GM23338 (cell line): ENCODE measurements around the gene LRRC2. TPM values are rescaled to one million over a fixed set of nuclear protein-coding genes. Genes with fewer than 3 reads are reported as not detected.

Experiments used
- ATAC-seq: fragments of 200-7000 bp; cut with Tn5 transposase; 3 replicates; pipeline ENCODE4 v1.9.1; 2020
- DNase-seq: peaks from one replicate; pipeline ENCODE4 v3.0.0-alpha.2; 2015; ENCODE audit warnings: low spot score
- H2AFZ ChIP-seq: fragments of 200-600 bp; sonication (generic); 2 replicates; pipeline ENCODE4 v1.8.0; 2016; ENCODE audit warnings: antibody characterized with exemption, mild to moderate bottlenecking, moderate library complexity
- H3F3A ChIP-seq: fragments of 200-600 bp; sonication (generic); replicated peaks from 2 replicates; pipeline ENCODE4 v1.8.0; 2017; ENCODE audit warnings: antibody characterized with exemption, mixed run types, low read depth
- H3K27ac ChIP-seq: fragments of 200-600 bp; sonication (generic); 2 replicates; pipeline ENCODE4 v1.6.1; 2016; ENCODE audit warnings: low read depth
- H3K27me3 ChIP-seq: fragments of 200-600 bp; sonication (generic); 2 replicates; pipeline ENCODE4 v1.8.0; 2016; ENCODE audit warnings: mild to moderate bottlenecking, mixed run types, moderate library complexity; ENCODE audit not compliant: insufficient read depth
- H3K36me3 ChIP-seq: fragments of 200-600 bp; sonication (generic); 2 replicates; pipeline ENCODE4 v1.8.0; 2016; ENCODE audit warnings: mild to moderate bottlenecking; ENCODE audit not compliant: insufficient read depth
- H3K4me1 ChIP-seq: fragments of 200-600 bp; sonication (generic); 2 replicates; pipeline ENCODE4 v1.8.0; 2016; ENCODE audit warnings: mild to moderate bottlenecking, moderate library complexity; ENCODE audit not compliant: insufficient read depth
- H3K4me2 ChIP-seq: fragments of 200-600 bp; sonication (generic); 2 replicates; pipeline ENCODE4 v1.7.1; 2017; ENCODE audit warnings: mixed run types
- H3K4me3 ChIP-seq: fragments of 200-600 bp; sonication (generic); 2 replicates; pipeline ENCODE4 v1.6.1; 2016; ENCODE audit warnings: mixed run types
- H3K79me2 ChIP-seq: fragments of 200-600 bp; sonication (generic); replicated peaks from 2 replicates; pipeline ENCODE4 v1.8.0; 2017; ENCODE audit warnings: mild to moderate bottlenecking; ENCODE audit not compliant: insufficient read depth
- H3K9me2 ChIP-seq: fragments of 200-600 bp; sonication (generic); 2 replicates; pipeline ENCODE4 v1.8.0; 2017; ENCODE audit not compliant: insufficient read depth
- H4K20me1 ChIP-seq: fragments of 200-600 bp; sonication (generic); replicated peaks from 2 replicates; pipeline ENCODE4 v1.8.0; 2017; ENCODE audit warnings: mild to moderate bottlenecking; ENCODE audit not compliant: insufficient read depth
- H3K27ac Mint-ChIP-seq: 2 replicates; pipeline ENCODE4 v1.8.0; 2020; ENCODE audit warnings: inconsistent platforms, mild to moderate bottlenecking, moderate library complexity, mixed read lengths
- H3K27me3 Mint-ChIP-seq: 3 replicates; pipeline ENCODE4 v1.8.0; 2022; ENCODE audit warnings: low read depth, mild to moderate bottlenecking, moderate library complexity, mixed read lengths, inconsistent platforms; ENCODE audit not compliant: insufficient read depth, poor library complexity
- H3K36me3 Mint-ChIP-seq: 3 replicates; pipeline ENCODE4 v1.8.0; 2021; ENCODE audit warnings: low read depth, mild to moderate bottlenecking, inconsistent platforms, moderate library complexity, mixed read lengths
- H3K4me1 Mint-ChIP-seq: 3 replicates; pipeline ENCODE4 v1.8.0; 2020; ENCODE audit warnings: mild to moderate bottlenecking, inconsistent platforms, mixed read lengths
- H3K4me3 Mint-ChIP-seq: 3 replicates; pipeline ENCODE4 v1.8.0; 2021; ENCODE audit warnings: moderate library complexity, mild to moderate bottlenecking, inconsistent platforms, mixed read lengths
- H3K9me3 Mint-ChIP-seq: 3 replicates; pipeline ENCODE4 v1.8.0; 2020; ENCODE audit warnings: moderate library complexity, mild to moderate bottlenecking, inconsistent platforms, mixed read lengths
- ETS1 ChIP-seq: IDR thresholded peaks from 2 replicates; pipeline ENCODE4 v1.6.1; 2016; ENCODE audit warnings: antibody characterized with exemption
- EZH2 ChIP-seq: fragments of 200-600 bp; sonication (generic); IDR thresholded peaks from one replicate; pipeline ENCODE4 v1.8.0; 2017; ENCODE audit warnings: antibody characterized with exemption, mild to moderate bottlenecking, low read depth; ENCODE audit not compliant: unreplicated experiment
- POLR2AphosphoS5 ChIP-seq: IDR thresholded peaks from 2 replicates; pipeline ENCODE4 v1.6.1; 2016; ENCODE audit warnings: antibody characterized with exemption, low read depth
- REST ChIP-seq: IDR thresholded peaks from one replicate; pipeline ENCODE4 v1.6.1; 2018; ENCODE audit warnings: antibody characterized with exemption; ENCODE audit not compliant: unreplicated experiment
- ZNF331 ChIP-seq: fragments of 250-450 bp; sonication (Bioruptor Pico); IDR thresholded peaks from 2 replicates; pipeline ENCODE4 v1.5.0; 2020; ENCODE audit warnings: low read depth, mild to moderate bottlenecking, moderate library complexity
- polyA plus RNA-seq: library from polyadenylated mRNA; unstranded; fragments of >200 nt; fragmentation: Nextera tagmentation; extraction: Ambion mirVana; gene quantifications from 2 replicates; pipeline ENCODE4 v1.2.1, GENCODE V29; 2016
- total RNA-seq: library from RNA; depleted of rRNA; stranded (reverse); fragments of >200 nt; shearing (Covaris generic); gene quantifications from 2 replicates; pipeline ENCODE4 v1.2.3, GENCODE V29; 2014
- TF ChIP-seq, protein P1 (sequence below): fragments of 250-450 bp; sonication (Bioruptor Pico); IDR thresholded peaks from 2 replicates; pipeline ENCODE4 v1.5.0; 2020; ENCODE audit warnings: mild to moderate bottlenecking, moderate library complexity

The LRRC2 gene
- total and polyA plus RNA-seq, 2 experiments from 2014 or later, result 6.5 to 7.1 TPM

- H4K20me1 ChIP-seq, result peaks cover 11% of the 10 kb centered on the region; the same call in 1 of the 2 replicates
- H3K27me3 ChIP-seq, result no peaks in the 10 kb centered on the region
- H3K36me3 Mint-ChIP-seq, result peaks cover 100% of the 10 kb centered on the region
- H3K27me3 Mint-ChIP-seq, result peaks cover 48% of the 10 kb centered on the region
- H2AFZ ChIP-seq, result no peak overlapping the region
- H3K27ac ChIP-seq, result peak overlapping the region; percentile 58
- H3K4me1 Mint-ChIP-seq, result peaks cover 28% of the 10 kb centered on the region
- peaks cover 12% of the 10 kb centered on the region for H3K4me1 ChIP-seq
- peak overlapping the region; percentile 87 for H3K27ac Mint-ChIP-seq
- peaks cover 65% of the 10 kb centered on the region for H3K36me3 ChIP-seq
- TF ChIP-seq POLR2AphosphoS5, result peak; percentile 84
- no peak for TF ChIP-seq EZH2
- no peak overlapping the region for H3K4me2 ChIP-seq
- no peaks in the 10 kb centered on the region; the same call in 1 of the 2 replicates for H3K79me2 ChIP-seq
- no peaks in the 10 kb centered on the region for H3K9me2 ChIP-seq
- H3F3A ChIP-seq, result peaks cover 49% of the 10 kb centered on the region
- ATAC-seq (peak; percentile 73), DNase-seq (no peak)
- H3K4me3 ChIP-seq, result no peak overlapping the region
- peaks cover 93% of the 10 kb centered on the region for H3K9me3 Mint-ChIP-seq
- H3K4me3 Mint-ChIP-seq, result no peak overlapping the region; the same call in 2 of the 3 replicates
These were observed 20.7 kb upstream of the LRRC2 start for GRCh38 chr3:46586738-46587246.

DNA sequence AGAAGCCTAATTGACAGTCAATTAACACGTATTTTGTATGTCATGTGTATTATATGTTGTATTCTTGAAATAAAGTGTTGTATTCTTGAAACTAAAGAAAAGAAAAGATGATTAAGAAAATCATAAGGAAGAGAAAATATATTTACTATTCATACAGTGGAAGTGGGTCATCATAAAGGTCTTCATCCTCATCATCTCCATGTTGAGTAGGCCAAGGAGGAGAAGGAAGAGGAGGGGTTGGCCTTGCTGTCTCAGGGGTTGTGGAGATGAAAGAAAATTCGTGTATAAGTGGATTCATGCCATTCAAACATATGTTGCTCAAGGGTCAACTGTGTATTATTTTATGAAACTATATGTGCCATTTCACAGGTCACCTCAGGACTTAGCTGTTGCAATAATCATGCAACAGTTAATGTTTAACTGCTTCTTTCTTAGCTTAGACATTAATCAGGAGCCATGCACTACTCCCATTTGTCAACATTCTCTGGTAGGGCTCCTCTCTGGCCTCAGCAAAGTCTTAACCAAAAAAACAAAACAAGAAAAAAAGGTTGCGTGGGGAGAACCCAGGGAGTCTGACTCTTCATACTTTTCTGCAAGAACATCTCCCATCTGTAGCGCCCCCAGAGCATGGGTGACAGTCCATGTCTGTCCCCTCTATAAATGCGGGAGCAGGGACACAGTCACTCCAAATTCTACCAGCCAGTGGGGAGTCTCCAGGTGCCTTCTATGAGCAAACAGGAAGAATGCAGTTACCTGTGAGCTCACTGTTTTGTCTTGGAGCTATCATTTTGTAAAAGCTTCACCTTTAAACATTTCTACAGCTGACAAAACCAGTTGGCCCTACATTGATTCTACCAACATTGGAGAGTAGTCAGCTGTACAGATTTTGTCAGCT, 19.9 kb upstream of the LRRC2 start:
- H3K79me2 ChIP-seq, result peaks cover 7% of the 10 kb centered on the region
- Mint-ChIP-seq H3K27ac (peak overlapping the region; percentile 87; the same call in 1 of the 2 replicates), H3K4me3 (no peak overlapping the region; the same call in 2 of the 3 replicates), H3K9me3 (peaks cover 89% of the 10 kb centered on the region), H3K36me3 (peaks cover 100% of the 10 kb centered on the region), H3K4me1 (peaks cover 35% of the 10 kb centered on the region), H3K27me3 (peaks cover 44% of the 10 kb centered on the region)
- no peaks in the 10 kb centered on the region for H3K9me2 ChIP-seq
- H3K4me1 ChIP-seq, result peaks cover 20% of the 10 kb centered on the region
- no peak overlapping the region for H3K4me2 ChIP-seq
- no peak overlapping the region for H3K4me3 ChIP-seq
- peak; percentile 56 for ATAC-seq
- H3F3A ChIP-seq, result peaks cover 56% of the 10 kb centered on the region
- DNase-seq, result no peak
- peaks cover 68% of the 10 kb centered on the region for H3K36me3 ChIP-seq
- no peak overlapping the region for H2AFZ ChIP-seq
- peaks cover 11% of the 10 kb centered on the region; the same call in 1 of the 2 replicates for H4K20me1 ChIP-seq
- H3K27me3 ChIP-seq, result no peaks in the 10 kb centered on the region
- H3K27ac ChIP-seq, result peak overlapping the region; percentile 58
- TF ChIP-seq REST, result no peak
- TF ChIP-seq ZNF331, result no peak
- TF ChIP-seq POLR2AphosphoS5, result peak; percentile 44
- TF ChIP-seq, protein P1, sequence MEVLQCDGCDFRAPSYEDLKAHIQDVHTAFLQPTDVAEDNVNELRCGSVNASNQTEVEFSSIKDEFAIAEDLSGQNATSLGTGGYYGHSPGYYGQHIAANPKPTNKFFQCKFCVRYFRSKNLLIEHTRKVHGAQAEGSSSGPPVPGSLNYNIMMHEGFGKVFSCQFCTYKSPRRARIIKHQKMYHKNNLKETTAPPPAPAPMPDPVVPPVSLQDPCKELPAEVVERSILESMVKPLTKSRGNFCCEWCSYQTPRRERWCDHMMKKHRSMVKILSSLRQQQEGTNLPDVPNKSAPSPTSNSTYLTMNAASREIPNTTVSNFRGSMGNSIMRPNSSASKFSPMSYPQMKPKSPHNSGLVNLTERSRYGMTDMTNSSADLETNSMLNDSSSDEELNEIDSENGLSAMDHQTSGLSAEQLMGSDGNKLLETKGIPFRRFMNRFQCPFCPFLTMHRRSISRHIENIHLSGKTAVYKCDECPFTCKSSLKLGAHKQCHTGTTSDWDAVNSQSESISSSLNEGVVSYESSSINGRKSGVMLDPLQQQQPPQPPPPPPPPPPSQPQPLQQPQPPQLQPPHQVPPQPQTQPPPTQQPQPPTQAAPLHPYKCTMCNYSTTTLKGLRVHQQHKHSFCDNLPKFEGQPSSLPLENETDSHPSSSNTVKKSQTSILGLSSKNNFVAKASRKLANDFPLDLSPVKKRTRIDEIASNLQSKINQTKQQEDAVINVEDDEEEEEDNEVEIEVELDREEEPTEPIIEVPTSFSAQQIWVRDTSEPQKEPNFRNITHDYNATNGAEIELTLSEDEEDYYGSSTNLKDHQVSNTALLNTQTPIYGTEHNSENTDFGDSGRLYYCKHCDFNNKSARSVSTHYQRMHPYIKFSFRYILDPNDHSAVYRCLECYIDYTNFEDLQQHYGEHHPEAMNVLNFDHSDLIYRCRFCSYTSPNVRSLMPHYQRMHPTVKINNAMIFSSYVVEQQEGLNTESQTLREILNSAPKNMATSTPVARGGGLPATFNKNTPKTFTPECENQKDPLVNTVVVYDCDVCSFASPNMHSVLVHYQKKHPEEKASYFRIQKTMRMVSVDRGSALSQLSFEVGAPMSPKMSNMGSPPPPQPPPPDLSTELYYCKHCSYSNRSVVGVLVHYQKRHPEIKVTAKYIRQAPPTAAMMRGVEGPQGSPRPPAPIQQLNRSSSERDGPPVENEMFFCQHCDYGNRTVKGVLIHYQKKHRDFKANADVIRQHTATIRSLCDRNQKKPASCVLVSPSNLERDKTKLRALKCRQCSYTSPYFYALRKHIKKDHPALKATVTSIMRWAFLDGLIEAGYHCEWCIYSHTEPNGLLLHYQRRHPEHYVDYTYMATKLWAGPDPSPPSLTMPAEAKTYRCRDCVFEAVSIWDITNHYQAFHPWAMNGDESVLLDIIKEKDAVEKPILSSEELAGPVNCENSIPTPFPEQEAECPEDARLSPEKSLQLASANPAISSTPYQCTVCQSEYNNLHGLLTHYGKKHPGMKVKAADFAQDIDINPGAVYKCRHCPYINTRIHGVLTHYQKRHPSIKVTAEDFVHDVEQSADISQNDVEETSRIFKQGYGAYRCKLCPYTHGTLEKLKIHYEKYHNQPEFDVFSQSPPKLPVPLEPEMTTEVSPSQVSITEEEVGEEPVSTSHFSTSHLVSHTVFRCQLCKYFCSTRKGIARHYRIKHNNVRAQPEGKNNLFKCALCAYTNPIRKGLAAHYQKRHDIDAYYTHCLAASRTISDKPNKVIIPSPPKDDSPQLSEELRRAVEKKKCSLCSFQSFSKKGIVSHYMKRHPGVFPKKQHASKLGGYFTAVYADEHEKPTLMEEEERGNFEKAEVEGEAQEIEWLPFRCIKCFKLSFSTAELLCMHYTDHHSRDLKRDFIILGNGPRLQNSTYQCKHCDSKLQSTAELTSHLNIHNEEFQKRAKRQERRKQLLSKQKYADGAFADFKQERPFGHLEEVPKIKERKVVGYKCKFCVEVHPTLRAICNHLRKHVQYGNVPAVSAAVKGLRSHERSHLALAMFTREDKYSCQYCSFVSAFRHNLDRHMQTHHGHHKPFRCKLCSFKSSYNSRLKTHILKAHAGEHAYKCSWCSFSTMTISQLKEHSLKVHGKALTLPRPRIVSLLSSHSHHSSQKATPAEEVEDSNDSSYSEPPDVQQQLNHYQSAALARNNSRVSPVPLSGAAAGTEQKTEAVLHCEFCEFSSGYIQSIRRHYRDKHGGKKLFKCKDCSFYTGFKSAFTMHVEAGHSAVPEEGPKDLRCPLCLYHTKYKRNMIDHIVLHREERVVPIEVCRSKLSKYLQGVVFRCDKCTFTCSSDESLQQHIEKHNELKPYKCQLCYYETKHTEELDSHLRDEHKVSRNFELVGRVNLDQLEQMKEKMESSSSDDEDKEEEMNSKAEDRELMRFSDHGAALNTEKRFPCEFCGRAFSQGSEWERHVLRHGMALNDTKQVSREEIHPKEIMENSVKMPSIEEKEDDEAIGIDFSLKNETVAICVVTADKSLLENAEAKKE (CRISPR knock-in tag), result peak; percentile 54; the same call in 1 of the 2 replicates
- no peak for TF ChIP-seq ETS1
